Mesendoderm (in vitro differentiated cells): ENCODE measurements around the gene ZEB2.

ENCODE experiments used
- DNase-seq: peaks from one replicate; pipeline ENCODE4 v3.0.0; 2013
- H2AK5ac ChIP-seq: 2 replicates; pipeline ENCODE4 v1.6.1; 2013; ENCODE audit warnings: low read length, inconsistent platforms
- H2BK120ac ChIP-seq: 2 replicates; pipeline ENCODE4 v1.6.1; 2013; ENCODE audit warnings: low read depth, mild to moderate bottlenecking, low read length, moderate library complexity, mixed read lengths
- H2BK15ac ChIP-seq: replicated peaks from 2 replicates; pipeline ENCODE4 v1.6.1; 2013; ENCODE audit warnings: low read depth, mild to moderate bottlenecking, moderate library complexity
- H2BK5ac ChIP-seq: 2 replicates; pipeline ENCODE4 v1.6.1; 2013; ENCODE audit warnings: low read length, inconsistent platforms
- H3K18ac ChIP-seq: 2 replicates; pipeline ENCODE4 v1.6.1; 2013; ENCODE audit warnings: mild to moderate bottlenecking, low read length, mixed read lengths
- H3K23ac ChIP-seq: one replicate; pipeline ENCODE4 v1.6.1; 2013; ENCODE audit warnings: low read length
- H3K27ac ChIP-seq: 2 replicates; pipeline ENCODE4 v1.5.1; 2013; ENCODE audit warnings: low read depth, mild to moderate bottlenecking, inconsistent platforms, low read length, moderate library complexity
- H3K27me3 ChIP-seq: 2 replicates; pipeline ENCODE4 v1.6.1; 2013; ENCODE audit warnings: low read length, control low read depth, mild to moderate bottlenecking, inconsistent platforms; ENCODE audit not compliant: insufficient read depth, poor library complexity
- H3K36me3 ChIP-seq: 2 replicates; pipeline ENCODE4 v1.6.1; 2013; ENCODE audit warnings: low read length, inconsistent platforms; ENCODE audit not compliant: control insufficient read depth, insufficient read depth
- H3K4ac ChIP-seq: one replicate; pipeline ENCODE4 v1.6.1; 2013; ENCODE audit warnings: low read depth, mild to moderate bottlenecking, low read length, moderate library complexity
- H3K4me1 ChIP-seq: 2 replicates; pipeline ENCODE4 v1.6.1; 2013; ENCODE audit warnings: low read depth, low read length, inconsistent platforms; ENCODE audit not compliant: control insufficient read depth
- H3K4me2 ChIP-seq: 2 replicates; pipeline ENCODE4 v1.6.1; 2013; ENCODE audit warnings: low read length
- H3K4me3 ChIP-seq: 2 replicates; pipeline ENCODE4 v1.5.1; 2013; ENCODE audit warnings: mild to moderate bottlenecking, low read length
- H3K56ac ChIP-seq: one replicate; pipeline ENCODE4 v1.6.1; 2013; ENCODE audit warnings: low read length
- H3K79me1 ChIP-seq: 2 replicates; pipeline ENCODE4 v1.6.1; 2013; ENCODE audit warnings: low read length, inconsistent platforms
- H3K79me2 ChIP-seq: 2 replicates; pipeline ENCODE4 v1.6.1; 2013; ENCODE audit warnings: mild to moderate bottlenecking, low read length; ENCODE audit not compliant: control insufficient read depth, insufficient read depth
- H3K9ac ChIP-seq: 2 replicates; pipeline ENCODE4 v1.6.1; 2013; ENCODE audit warnings: low read length, inconsistent platforms
- H4K5ac ChIP-seq: one replicate; pipeline ENCODE4 v1.6.1; 2013; ENCODE audit warnings: low read length
- H4K8ac ChIP-seq: one replicate; pipeline ENCODE4 v1.6.1; 2013; ENCODE audit warnings: low read depth, mild to moderate bottlenecking, control low read depth, low read length, moderate library complexity
- WGBS: extraction: QIAGEN DNeasy Blood & Tissue Kit; methylation state at CpG from one replicate; pipeline ENCODE4 v1.1.7; 2013; ENCODE audit warnings: low lambda C conversion rate, missing lambda C conversion rate; ENCODE audit not compliant: insufficient coverage; ENCODE audit errors: extremely low coverage; 5-methylcytosine and 5-hydroxymethylcytosine counted together

The ZEB2 gene

DNA sequence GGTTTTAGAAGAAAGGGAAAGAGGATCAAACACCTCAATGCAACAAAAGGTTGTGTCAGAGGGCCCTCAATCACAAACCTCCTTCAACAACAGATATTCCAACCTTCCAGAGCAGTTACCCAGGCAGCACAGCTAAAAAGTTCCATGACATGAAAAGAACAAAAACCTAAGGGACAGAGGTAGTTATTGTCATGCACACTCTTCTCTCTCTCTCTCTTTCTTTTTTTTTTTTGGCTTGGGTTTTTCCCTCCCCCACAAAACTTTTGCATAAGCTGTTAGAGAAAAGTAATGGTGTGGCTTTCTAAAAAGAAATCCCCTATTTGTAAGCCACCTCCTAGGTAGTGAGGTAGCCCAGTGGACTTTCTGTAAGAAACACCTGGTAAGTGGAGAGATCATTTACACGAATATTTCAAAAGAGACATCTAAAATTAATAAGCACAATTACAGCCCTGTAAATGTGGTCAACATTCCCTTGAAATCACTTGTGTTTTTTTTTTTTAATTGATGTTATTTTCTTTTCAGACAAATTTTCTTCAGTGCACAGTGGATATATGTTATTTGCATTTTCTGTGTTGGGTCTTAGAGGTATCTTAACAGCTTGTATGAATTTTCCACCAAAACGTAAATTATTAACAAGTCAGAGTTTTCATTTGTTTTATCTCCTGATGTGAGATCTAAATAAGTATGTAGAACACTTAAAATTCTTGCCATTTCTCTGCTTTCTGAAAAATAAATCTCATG is 48.4 kb downstream of the ZEB2 start:
- Histone ChIP-seq H2BK15ac (no peak overlapping the region), H3K4ac (no peak overlapping the region), H3K18ac (no peak overlapping the region), H3K4me1 (peaks cover 19% of the 10 kb centered on the region), H3K23ac (no peak overlapping the region), H3K79me1 (no peaks in the 10 kb centered on the region), H3K79me2 (no peaks in the 10 kb centered on the region), H3K56ac (no peak overlapping the region), H4K5ac (no peak overlapping the region), H3K4me3 (no peak overlapping the region), H3K27me3 (no peaks in the 10 kb centered on the region), H3K36me3 (no peaks in the 10 kb centered on the region), H3K9ac (no peak overlapping the region), H2BK5ac (no peak overlapping the region), H4K8ac (no peak overlapping the region), H3K27ac (no peak overlapping the region), H2BK120ac (no peak overlapping the region), H2AK5ac (no peak overlapping the region), H3K4me2 (no peak overlapping the region)
- DNase-seq: no peak
- no CpG with 5 or more reads among the region's 2 CpGs for WGBS

DNA sequence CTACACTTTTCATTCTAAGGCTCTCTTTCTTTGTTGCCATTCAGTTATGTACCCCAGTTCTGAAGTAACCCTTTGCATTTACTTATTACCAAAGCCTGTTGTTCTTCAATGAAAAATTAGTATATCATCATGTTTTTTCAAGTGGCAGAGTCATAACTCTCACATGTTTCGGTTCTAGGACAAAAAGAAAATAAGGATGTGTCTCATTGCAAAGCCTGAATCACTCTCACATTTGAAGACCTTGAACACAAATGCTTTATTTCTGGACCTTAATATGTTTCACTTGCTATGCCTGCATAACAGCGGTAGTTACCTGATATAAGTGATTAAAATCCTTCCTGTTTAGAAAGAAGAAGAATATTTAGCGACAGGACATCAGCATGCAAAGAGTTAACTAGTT is 49.1 kb downstream of the ZEB2 start:
- DNase-seq: no peak
- no peak overlapping the region for H3K4ac ChIP-seq
- no peaks in the 10 kb centered on the region for H3K36me3 ChIP-seq
- H4K8ac ChIP-seq: no peak overlapping the region
- H2BK5ac ChIP-seq: no peak overlapping the region
- no peak overlapping the region for H2BK120ac ChIP-seq
- H3K23ac ChIP-seq: no peak overlapping the region
- no peaks in the 10 kb centered on the region for H3K79me1 ChIP-seq
- no peak overlapping the region for H2AK5ac ChIP-seq
- H3K27me3 ChIP-seq: no peaks in the 10 kb centered on the region
- H3K18ac ChIP-seq: peak overlapping the region; percentile 60
- no peaks in the 10 kb centered on the region for H3K79me2 ChIP-seq
- no peak overlapping the region for H3K4me3 ChIP-seq
- no peak overlapping the region for H3K9ac ChIP-seq
- no peak overlapping the region for H3K27ac ChIP-seq
- no peak overlapping the region for H4K5ac ChIP-seq
- peak overlapping the region; percentile 36 for H2BK15ac ChIP-seq
- WGBS: no CpG with 5 or more reads among the region's 3 CpGs
- no peak overlapping the region for H3K4me2 ChIP-seq
- H3K4me1 ChIP-seq: peaks cover 19% of the 10 kb centered on the region
- H3K56ac ChIP-seq: no peak overlapping the region

GRCh38 chr2:144470334-144470733 is 49.6 kb downstream of the ZEB2 start:
- no peak overlapping the region for H2AK5ac ChIP-seq
- H4K8ac ChIP-seq: no peak overlapping the region
- H3K9ac ChIP-seq: no peak overlapping the region
- no peak overlapping the region for H3K27ac ChIP-seq
- no peak overlapping the region for H2BK120ac ChIP-seq
- DNase-seq: no peak
- H3K27me3 ChIP-seq: no peaks in the 10 kb centered on the region
- no peak overlapping the region for H2BK15ac ChIP-seq
- no peak overlapping the region for H2BK5ac ChIP-seq
- H3K4me3 ChIP-seq: no peak overlapping the region
- H3K4me2 ChIP-seq: no peak overlapping the region
- H4K5ac ChIP-seq: no peak overlapping the region
- no peak overlapping the region for H3K56ac ChIP-seq
- no peaks in the 10 kb centered on the region for H3K36me3 ChIP-seq
- no peak overlapping the region for H3K4ac ChIP-seq
- H3K18ac ChIP-seq: no peak overlapping the region
- no CpG with 5 or more reads among the region's 1 CpG for WGBS
- peaks cover 19% of the 10 kb centered on the region for H3K4me1 ChIP-seq
- H3K79me1 ChIP-seq: no peaks in the 10 kb centered on the region
- H3K79me2 ChIP-seq: no peaks in the 10 kb centered on the region
- H3K23ac ChIP-seq: no peak overlapping the region

GRCh38 chr2:144469798-144470197 is 50.1 kb downstream of the ZEB2 start:
- H3K4ac ChIP-seq: no peak overlapping the region
- H3K79me1 ChIP-seq: no peaks in the 10 kb centered on the region
- peaks cover 19% of the 10 kb centered on the region for H3K4me1 ChIP-seq
- H2BK15ac ChIP-seq: no peak overlapping the region
- no peak overlapping the region for H2AK5ac ChIP-seq
- no peak overlapping the region for H4K8ac ChIP-seq
- H3K4me2 ChIP-seq: no peak overlapping the region
- DNase-seq: no peak
- H3K56ac ChIP-seq: no peak overlapping the region
- no peaks in the 10 kb centered on the region for H3K36me3 ChIP-seq
- no peak overlapping the region for H2BK120ac ChIP-seq
- no peak overlapping the region for H3K18ac ChIP-seq
- H3K79me2 ChIP-seq: no peaks in the 10 kb centered on the region
- H3K23ac ChIP-seq: no peak overlapping the region
- no peak overlapping the region for H2BK5ac ChIP-seq
- H3K27me3 ChIP-seq: no peaks in the 10 kb centered on the region
- H3K4me3 ChIP-seq: no peak overlapping the region
- H4K5ac ChIP-seq: no peak overlapping the region
- no peak overlapping the region for H3K9ac ChIP-seq
- no peak overlapping the region for H3K27ac ChIP-seq
- no CpG with 5 or more reads among the region's 2 CpGs for WGBS

- Histone ChIP-seq H3K36me3 (no peaks in the 10 kb centered on the region), H2BK120ac (no peak overlapping the region), H2AK5ac (no peak overlapping the region), H3K56ac (peak overlapping the region; percentile 34), H2BK15ac (no peak overlapping the region), H3K79me2 (no peaks in the 10 kb centered on the region), H3K4me1 (peaks cover 16% of the 10 kb centered on the region), H2BK5ac (no peak overlapping the region), H3K9ac (no peak overlapping the region), H3K23ac (no peak overlapping the region), H3K27me3 (no peaks in the 10 kb centered on the region), H3K27ac (no peak overlapping the region), H3K4ac (no peak overlapping the region), H3K79me1 (no peaks in the 10 kb centered on the region), H4K5ac (no peak overlapping the region), H3K4me2 (no peak overlapping the region), H3K18ac (peak overlapping the region; percentile 47), H3K4me3 (no peak overlapping the region), H4K8ac (no peak overlapping the region)
- no peak for DNase-seq
- no CpG with 5 or more reads among the region's 4 CpGs for WGBS
These were observed 50.9 kb downstream of the ZEB2 start for GRCh38 chr2:144468823-144469595.
